Tibial nerve (tissue), 4 donors: ENCODE measurements around the gene PCSK5. TPM values are rescaled to one million over a fixed set of nuclear protein-coding genes. Genes with fewer than 3 reads are reported as not detected.

ENCODE experiments used
- DNase-seq, 2 donors: peaks; one replicate each; pipeline ENCODE4 v3.0.0-alpha.2; 2019; ENCODE audit warnings: low spot score in 2 of 2
- H3K27ac ChIP-seq, 4 donors: fragments of 200-600 bp; sonication (generic) in 3 of 4; one replicate each; pipeline ENCODE4 v1.5.1; 2017 to 2019; ENCODE audit warnings: mild to moderate bottlenecking in 1 of 4
- H3K27me3 ChIP-seq, 2 donors: fragments of 200-600 bp; sonication (generic) in 1 of 2; one replicate each; pipeline versions ENCODE4 v1.5.1 to v1.6.0; 2017 to 2019
- H3K36me3 ChIP-seq, 3 donors: fragments of 200-600 bp; sonication (generic); one replicate each; pipeline ENCODE4 v1.5.1; 2018 to 2019
- H3K4me1 ChIP-seq, 4 donors: fragments of 200-600 bp; sonication (generic) in 3 of 4; one replicate each; pipeline ENCODE4 v1.5.1; 2017 to 2019
- H3K4me3 ChIP-seq, 4 donors: fragments of 200-600 bp; sonication (generic) in 3 of 4; one replicate each; pipeline ENCODE4 v1.5.1; 2017 to 2019; ENCODE audit warnings: mild to moderate bottlenecking in 1 of 4, moderate library complexity in 1 of 4
- H3K9me3 ChIP-seq, 4 donors: fragments of 200-600 bp; sonication (generic) in 3 of 4; one replicate each; pipeline ENCODE4 v1.5.1; 2017 to 2019
- CTCF ChIP-seq, 5 experiments: fragments of 200-600 bp in 3 of 5; fragments of 450-650 bp in 2 of 5; sonication (generic) in 3 of 5; IDR thresholded peaks; one replicate each; pipeline ENCODE4 v1.5.1; 2016 to 2019; ENCODE audit warnings: antibody characterized with exemption in 5 of 5, mild to moderate bottlenecking in 3 of 5, moderate library complexity in 2 of 5
- EP300 ChIP-seq, 2 donors: sonication (generic); formaldehyde crosslinking; IDR thresholded peaks; one replicate each; pipeline ENCODE4 v1.6.1; 2017; ENCODE audit warnings: antibody characterized with exemption in 2 of 2, mild to moderate bottlenecking in 1 of 2
- POLR2A ChIP-seq, 2 donors: fragments of 450-650 bp; IDR thresholded peaks; one replicate each; pipeline ENCODE4 v1.6.1; 2017; ENCODE audit warnings: antibody characterized with exemption in 2 of 2, mild to moderate bottlenecking in 2 of 2, moderate library complexity in 2 of 2
- WGBS, 2 donors: methylation state at CpG; one replicate each; pipeline ENCODE4 v1.1.5; 2018; 5-methylcytosine and 5-hydroxymethylcytosine counted together
- total RNA-seq, 4 donors: library from RNA; depleted of rRNA; stranded (reverse); fragments of >200 nt; gene quantifications; one replicate each; pipeline ENCODE4 v1.1.0, GENCODE V29; 2016

PCSK5 gene
- total RNA-seq, 4 donors from 2014 or later: 12.5 to 32.7 (median 23.0) TPM

DNA sequence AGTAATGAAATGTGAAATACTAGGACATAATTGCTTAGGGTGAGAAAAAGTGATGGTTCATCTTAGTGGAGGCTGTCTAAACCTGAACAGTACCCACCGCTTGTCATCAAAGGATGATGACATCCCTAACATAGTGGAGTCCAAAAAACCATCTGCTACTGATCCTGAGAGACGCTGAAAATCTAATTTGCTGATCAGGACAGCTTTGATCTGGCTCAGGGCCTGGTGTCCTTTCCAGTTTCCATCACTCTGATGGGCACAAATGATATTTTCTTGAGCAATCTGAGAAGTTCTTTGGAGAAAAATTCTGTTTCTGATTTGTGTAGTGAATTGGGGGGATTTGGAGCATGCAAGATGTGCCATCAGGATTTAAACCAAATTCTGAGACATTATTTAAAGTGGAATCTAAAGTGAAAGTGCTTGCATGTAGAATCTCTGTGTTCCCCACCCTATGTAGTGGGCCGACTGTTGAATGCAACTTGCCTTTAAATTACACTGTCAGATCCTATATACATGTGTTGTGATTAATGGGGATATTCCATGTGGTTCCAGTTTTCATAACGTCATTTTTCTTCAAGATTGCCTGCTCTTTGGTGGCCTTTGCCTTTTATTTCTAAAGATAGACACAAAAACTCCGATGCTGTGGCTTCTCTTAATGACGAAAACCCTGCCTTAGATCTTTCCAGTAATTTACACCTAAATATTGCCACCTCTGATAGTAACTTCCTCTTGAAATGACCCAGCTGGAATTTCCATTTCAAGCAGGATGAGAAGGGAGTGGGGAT, 213.2 kb downstream of the PCSK5 start:
- peaks cover 0 to 19% (median 0%) of the 10 kb centered on the region in 3 donors for H3K36me3 ChIP-seq
- no peak overlapping the region for H3K4me3 ChIP-seq
- H3K4me1 ChIP-seq: peaks cover 0 to 22% (median 4%) of the 10 kb centered on the region in 4 donors
- no peak for DNase-seq
- no peak overlapping the region for H3K27ac ChIP-seq
- H3K9me3 ChIP-seq: no peaks in the 10 kb centered on the region
- TF ChIP-seq CTCF (IDR thresholded peaks at IDR 0.05): no peak
- no peak for TF ChIP-seq EP300 (IDR thresholded peaks at IDR 0.05)
- TF ChIP-seq POLR2A (IDR thresholded peaks at IDR 0.05): no peak
- no peaks in the 10 kb centered on the region for H3K27me3 ChIP-seq
- 79% methylated on average over 6 of the region's 6 CpGs for WGBS, 2 donors

GRCh38 chr9:76107482-76107881, 217.0 kb downstream of the PCSK5 start:
- no peaks in the 10 kb centered on the region for H3K27me3 ChIP-seq
- no peaks in the 10 kb centered on the region for H3K9me3 ChIP-seq
- WGBS, 2 donors: 62 to 68% methylated on average over 4 of the region's 4 CpGs
- H3K36me3 ChIP-seq: peaks cover 0 to 20% (median 0%) of the 10 kb centered on the region in 3 donors
- H3K27ac ChIP-seq: no peak overlapping the region
- TF ChIP-seq CTCF (IDR thresholded peaks at IDR 0.05): no peak
- no peak for TF ChIP-seq POLR2A (IDR thresholded peaks at IDR 0.05)
- TF ChIP-seq EP300 (IDR thresholded peaks at IDR 0.05): no peak
- H3K4me1 ChIP-seq: peaks cover 0 to 5% (median 0%) of the 10 kb centered on the region in 4 donors
- peak in 1 of 2 donors; percentile 29 for DNase-seq
- H3K4me3 ChIP-seq: no peak overlapping the region

GRCh38 chr9:76109953-76110352, 219.5 kb downstream of the PCSK5 start:
- Histone ChIP-seq H3K4me1 (no peaks in the 10 kb centered on the region), H3K9me3 (no peaks in the 10 kb centered on the region), H3K4me3 (no peak overlapping the region), H3K27ac (no peak overlapping the region), H3K36me3 (peaks cover 0 to 20% (median 0%) of the 10 kb centered on the region in 3 donors), H3K27me3 (no peaks in the 10 kb centered on the region)
- DNase-seq: no peak
- TF ChIP-seq EP300 (IDR thresholded peaks at IDR 0.05) (no peak), CTCF (IDR thresholded peaks at IDR 0.05) (no peak), POLR2A (IDR thresholded peaks at IDR 0.05) (no peak)
- 84% methylated on average over 2 of the region's 2 CpGs for WGBS, 2 donors

GRCh38 chr9:76112151-76112550, 221.7 kb downstream of the PCSK5 start:
- Histone ChIP-seq H3K27ac (no peak overlapping the region), H3K27me3 (no peaks in the 10 kb centered on the region), H3K9me3 (no peaks in the 10 kb centered on the region), H3K36me3 (peaks cover 0 to 14% (median 0%) of the 10 kb centered on the region in 3 donors), H3K4me1 (no peaks in the 10 kb centered on the region), H3K4me3 (no peak overlapping the region)
- DNase-seq: no peak
- 48 to 80% methylated on average over 2 of the region's 2 CpGs for WGBS, 2 donors
- TF ChIP-seq CTCF (IDR thresholded peaks at IDR 0.05) (no peak), EP300 (IDR thresholded peaks at IDR 0.05) (no peak), POLR2A (IDR thresholded peaks at IDR 0.05) (no peak)

DNA sequence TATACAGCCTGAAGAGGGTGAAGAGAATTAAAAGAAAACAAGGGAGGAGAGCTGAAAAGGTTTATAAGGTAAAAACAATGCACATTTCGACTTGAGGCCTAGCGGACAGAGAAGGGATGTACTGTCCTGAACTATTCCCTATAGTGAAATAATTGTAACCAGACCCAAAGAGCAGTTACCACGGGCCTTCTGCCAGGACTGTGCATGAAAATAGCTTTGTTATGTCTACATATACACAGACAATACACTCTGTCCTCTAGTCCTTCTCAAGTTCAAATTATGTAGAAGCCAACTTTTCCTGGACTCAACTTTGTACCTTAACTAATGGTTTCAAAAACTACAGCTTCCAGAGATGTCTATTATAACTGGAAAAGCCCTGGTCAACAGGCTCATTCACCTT, 223.7 kb downstream of the PCSK5 start:
- DNase-seq: no peak
- WGBS, 2 donors: 36 to 55% methylated on average over 3 of the region's 3 CpGs
- no peaks in the 10 kb centered on the region for H3K4me1 ChIP-seq
- no peaks in the 10 kb centered on the region for H3K9me3 ChIP-seq
- no peak overlapping the region for H3K4me3 ChIP-seq
- H3K36me3 ChIP-seq: no peaks in the 10 kb centered on the region
- TF ChIP-seq POLR2A (IDR thresholded peaks at IDR 0.05): no peak
- TF ChIP-seq CTCF (IDR thresholded peaks at IDR 0.05): no peak
- TF ChIP-seq EP300 (IDR thresholded peaks at IDR 0.05): no peak
- no peak overlapping the region for H3K27ac ChIP-seq
- no peaks in the 10 kb centered on the region for H3K27me3 ChIP-seq
